Natural killer cell (primary cell): ENCODE results near the gene KRT13. TPM values are rescaled to one million over a fixed set of nuclear protein-coding genes. Genes with fewer than 3 reads are reported as not detected.

Source experiments
- ATAC-seq, 3 donors: fragments of 150-1000 bp in 2 of 3; fragments of 200-7000 bp in 1 of 3; cut with Tn5 transposase; 1 replicate in 1 of 3; 2 replicates in 2 of 3; pipeline ENCODE4 v1.10.0; 2021; ENCODE audit warnings: mild to moderate bottlenecking in 2 of 3, moderate library complexity in 2 of 3
- DNase-seq, 2 donors: peaks; one replicate each; pipeline versions ENCODE4 v3.0.0 to v3.0.0-alpha.2; 2013 to 2021; ENCODE audit warnings: mixed read lengths in 1 of 2
- H3K27ac ChIP-seq: one replicate; pipeline ENCODE4 v1.5.1; 2013; ENCODE audit warnings: mild to moderate bottlenecking, low read length
- H3K27me3 ChIP-seq: one replicate; pipeline ENCODE4 v1.6.1; 2013; ENCODE audit warnings: low read length; ENCODE audit not compliant: control insufficient read depth, insufficient read depth
- H3K36me3 ChIP-seq: one replicate; pipeline ENCODE4 v1.6.1; 2013; ENCODE audit warnings: low read length; ENCODE audit not compliant: control insufficient read depth, insufficient read depth
- H3K4me1 ChIP-seq: one replicate; pipeline ENCODE4 v1.6.1; 2013; ENCODE audit warnings: low read length; ENCODE audit not compliant: control insufficient read depth, insufficient read depth
- H3K4me3 ChIP-seq: one replicate; pipeline ENCODE4 v1.5.1; 2013; ENCODE audit warnings: low read length
- H3K9me3 ChIP-seq: one replicate; pipeline ENCODE4 v1.6.1; 2013; ENCODE audit warnings: low read length; ENCODE audit not compliant: control insufficient read depth, insufficient read depth
- H3K27ac Mint-ChIP-seq, 2 donors: one replicate each; pipeline ENCODE4 v1.8.0; 2022; ENCODE audit warnings: mild to moderate bottlenecking in 2 of 2, mixed read lengths in 2 of 2, moderate library complexity in 1 of 2
- H3K27me3 Mint-ChIP-seq, 2 donors: one replicate each; pipeline ENCODE4 v1.8.0; 2022; ENCODE audit warnings: low read depth in 2 of 2, mixed read lengths in 2 of 2
- H3K36me3 Mint-ChIP-seq: one replicate; pipeline ENCODE4 v1.8.0; 2022; ENCODE audit warnings: mixed read lengths
- H3K4me1 Mint-ChIP-seq, 2 donors: one replicate each; pipeline ENCODE4 v1.8.0; 2022; ENCODE audit warnings: mixed read lengths in 2 of 2
- H3K4me3 Mint-ChIP-seq: one replicate; pipeline ENCODE4 v1.8.0; 2022; ENCODE audit warnings: mild to moderate bottlenecking, moderate library complexity, mixed read lengths
- H3K9me3 Mint-ChIP-seq, 2 donors: one replicate each; pipeline ENCODE4 v1.8.0; 2022; ENCODE audit warnings: mixed read lengths in 2 of 2
- CTCF ChIP-seq: fragments of 200-600 bp; IDR thresholded peaks from one replicate; pipeline ENCODE4 v1.8.0; 2022; ENCODE audit warnings: antibody characterized with exemption
- WGBS: methylation state at CpG from one replicate; pipeline ENCODE4 v1.1.7; 2013; ENCODE audit warnings: missing lambda C conversion rate; ENCODE audit not compliant: insufficient coverage; 5-methylcytosine and 5-hydroxymethylcytosine counted together
- intact Hi-C: fragments of 100-400 bp; cut with micrococcal nuclease; formaldehyde crosslinking; loops from one replicate; pipeline ENCODE4 v1.14.2; 2022
- total RNA-seq, 4 donors: library from RNA; stranded (reverse); fragments of 120-200 nt in 1 of 4; gene quantifications; one replicate each; pipeline versions ENCODE4 v1.2.3 to v1.2.4, GENCODE V29; 2013 to 2022

Gene KRT13
- total RNA-seq, 3 donors from 2014 or later (not counting 1 experiment from before 2014, with no cell fraction given), result not detected

- DNase-seq, result no peak
- no peak overlapping the region for H3K27ac Mint-ChIP-seq
- no peaks in the 10 kb centered on the region for H3K36me3 Mint-ChIP-seq
- WGBS, result 74% methylated on average over 4 of the region's 4 CpGs
- intact Hi-C loops, result no loop called here
- H3K27me3 Mint-ChIP-seq, result no peaks in the 10 kb centered on the region
- no peak for ATAC-seq
- H3K4me3 Mint-ChIP-seq, result no peak overlapping the region
- no peak for TF ChIP-seq CTCF
- no peaks in the 10 kb centered on the region for H3K9me3 Mint-ChIP-seq
- Histone ChIP-seq H3K27ac (no peak overlapping the region), H3K9me3 (no peaks in the 10 kb centered on the region), H3K27me3 (no peaks in the 10 kb centered on the region), H3K36me3 (no peaks in the 10 kb centered on the region), H3K4me3 (no peak overlapping the region), H3K4me1 (peaks cover 20% of the 10 kb centered on the region)
- H3K4me1 Mint-ChIP-seq, result no peaks in the 10 kb centered on the region
Observed at GRCh38 chr17:41492771-41493170, 12.6 kb downstream of the KRT13 start.

- H3K27me3 Mint-ChIP-seq, result no peaks in the 10 kb centered on the region
- intact Hi-C loops, result no loop called here
- H3K9me3 ChIP-seq, result no peaks in the 10 kb centered on the region
- peaks cover 16% of the 10 kb centered on the region for H3K4me1 ChIP-seq
- no peak for DNase-seq
- H3K27ac ChIP-seq, result no peak overlapping the region
- no peaks in the 10 kb centered on the region for H3K36me3 ChIP-seq
- WGBS, result 74% methylated on average over 6 of the region's 6 CpGs
- H3K36me3 Mint-ChIP-seq, result no peaks in the 10 kb centered on the region
- no peak overlapping the region for H3K27ac Mint-ChIP-seq
- no peak for TF ChIP-seq CTCF
- ATAC-seq, result no peak
- no peak overlapping the region for H3K4me3 ChIP-seq
- H3K4me3 Mint-ChIP-seq, result no peak overlapping the region
- no peaks in the 10 kb centered on the region for H3K9me3 Mint-ChIP-seq
- no peaks in the 10 kb centered on the region for H3K27me3 ChIP-seq
- no peaks in the 10 kb centered on the region for H3K4me1 Mint-ChIP-seq
Observed at GRCh38 chr17:41492351-41492750, 13.1 kb downstream of the KRT13 start.

GRCh38 chr17:41491476-41491875, 13.9 kb downstream of the KRT13 start:
- Mint-ChIP-seq H3K9me3 (no peaks in the 10 kb centered on the region), H3K27ac (no peak overlapping the region), H3K4me3 (no peak overlapping the region), H3K27me3 (no peaks in the 10 kb centered on the region), H3K4me1 (no peaks in the 10 kb centered on the region), H3K36me3 (no peaks in the 10 kb centered on the region)
- peaks cover 7% of the 10 kb centered on the region for H3K4me1 ChIP-seq
- intact Hi-C loops, result no loop called here
- H3K27me3 ChIP-seq, result no peaks in the 10 kb centered on the region
- H3K36me3 ChIP-seq, result no peaks in the 10 kb centered on the region
- no peak overlapping the region for H3K27ac ChIP-seq
- 92% methylated on average over 2 of the region's 2 CpGs for WGBS
- no peaks in the 10 kb centered on the region for H3K9me3 ChIP-seq
- ATAC-seq, result no peak
- no peak for TF ChIP-seq CTCF
- DNase-seq, result no peak
- H3K4me3 ChIP-seq, result no peak overlapping the region
